ENCODE measurements around the gene GREB1. TPM values are rescaled to one million over a fixed set of nuclear protein-coding genes. Genes with fewer than 3 reads are reported as not detected.
A peak's percentile ranks its signal among the peaks of the same experiment; 100 is the strongest.

GREB1 gene
- total and polyA plus RNA-seq, 9 donors, result 104 to 723 (median 232) TPM

DNA sequence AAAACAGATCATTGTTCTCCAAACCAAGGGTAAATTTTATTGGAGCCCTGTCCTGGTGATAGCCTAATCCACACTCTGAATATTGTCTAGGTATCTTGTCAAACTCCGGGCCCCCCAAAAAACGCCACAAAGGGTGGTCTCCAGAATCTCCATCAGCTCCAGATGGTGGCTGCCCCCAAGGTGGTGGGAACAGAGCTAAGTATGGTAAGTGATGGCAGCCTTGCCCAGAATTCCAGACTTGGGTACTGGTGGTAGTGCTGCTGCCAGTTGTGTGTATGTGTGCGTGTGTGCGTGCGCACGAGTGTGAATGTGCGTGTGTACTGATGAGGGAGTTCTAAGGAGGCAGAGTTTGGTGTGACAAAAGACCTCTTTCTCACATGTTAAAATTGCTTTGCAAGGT, 51.2 kb downstream of the GREB1 start:
- H3K27me3 ChIP-seq, result no peaks in the 10 kb centered on the region
- no peaks in the 10 kb centered on the region for H3K9me3 ChIP-seq
- H3K4me3 ChIP-seq, result no peak overlapping the region
- H3K27ac ChIP-seq, result peak overlapping the region in 1 of 2 donors; percentile 23
- 84 to 91% (median 88%) methylated on average over 7 of the region's 7 CpGs for WGBS, 3 donors
- H3K4me1 ChIP-seq (ENCODE audit: insufficient read depth), result peaks cover 17% of the 10 kb centered on the region
- intact Hi-C loops (cut with DNase I), result loop anchor here in 1 of 4 donors (2.0 to 10.0 kb wide), 2 partner anchors 106 to 350 kb away; no protein-coding TSS in a partner anchor
- H3K36me3 ChIP-seq, result no peaks in the 10 kb centered on the region
- peak in 2 of 5 donors; percentile 36 to 47 for DNase-seq
- TF ChIP-seq POLR2A (IDR thresholded peaks at IDR 0.05) (no peak), EP300 (IDR thresholded peaks at IDR 0.05) (no peak), CTCF (IDR thresholded peaks at IDR 0.05) (no peak)

GRCh38 chr2:11588228-11589110, 54.6 kb downstream of the GREB1 start:
- Histone ChIP-seq H3K4me3 (no peak overlapping the region), H3K36me3 (no peaks in the 10 kb centered on the region), H3K4me1 (ENCODE audit: insufficient read depth) (peaks cover 2% of the 10 kb centered on the region), H3K9me3 (no peaks in the 10 kb centered on the region), H3K27me3 (no peaks in the 10 kb centered on the region), H3K27ac (no peak overlapping the region)
- DNase-seq, result peak in 2 of 5 donors; percentile 50 to 61
- intact Hi-C loops (cut with DNase I), result loop anchor here in 1 of 4 donors (10.0 kb wide), 1 partner anchor 354 kb away; no protein-coding TSS in a partner anchor
- WGBS, 3 donors, result 81 to 86% (median 82%) methylated on average over 21 of the region's 21 CpGs
- no peak for TF ChIP-seq CTCF (IDR thresholded peaks at IDR 0.05)
- no peak for TF ChIP-seq POLR2A (IDR thresholded peaks at IDR 0.05)
- TF ChIP-seq EP300 (IDR thresholded peaks at IDR 0.05), result no peak

- no peaks in the 10 kb centered on the region for H3K27me3 ChIP-seq
- DNase-seq, result peak in 2 of 5 donors; percentile 32 to 40
- no peaks in the 10 kb centered on the region for H3K4me1 ChIP-seq (ENCODE audit: insufficient read depth)
- intact Hi-C loops (cut with DNase I), result loop anchor here in 1 of 4 donors (10.0 kb wide), 1 partner anchor 355 kb away; no protein-coding TSS in a partner anchor
- no peaks in the 10 kb centered on the region for H3K36me3 ChIP-seq
- TF ChIP-seq CTCF (IDR thresholded peaks at IDR 0.05) (no peak), POLR2A (IDR thresholded peaks at IDR 0.05) (no peak), EP300 (IDR thresholded peaks at IDR 0.05) (no peak)
- H3K4me3 ChIP-seq, result no peak overlapping the region
- H3K27ac ChIP-seq, result no peak overlapping the region
- no peaks in the 10 kb centered on the region for H3K9me3 ChIP-seq
- 86 to 88% (median 88%) methylated on average over 12 of the region's 12 CpGs for WGBS, 3 donors
These were observed 55.6 kb downstream of the GREB1 start for GRCh38 chr2:11589316-11589940.

DNA sequence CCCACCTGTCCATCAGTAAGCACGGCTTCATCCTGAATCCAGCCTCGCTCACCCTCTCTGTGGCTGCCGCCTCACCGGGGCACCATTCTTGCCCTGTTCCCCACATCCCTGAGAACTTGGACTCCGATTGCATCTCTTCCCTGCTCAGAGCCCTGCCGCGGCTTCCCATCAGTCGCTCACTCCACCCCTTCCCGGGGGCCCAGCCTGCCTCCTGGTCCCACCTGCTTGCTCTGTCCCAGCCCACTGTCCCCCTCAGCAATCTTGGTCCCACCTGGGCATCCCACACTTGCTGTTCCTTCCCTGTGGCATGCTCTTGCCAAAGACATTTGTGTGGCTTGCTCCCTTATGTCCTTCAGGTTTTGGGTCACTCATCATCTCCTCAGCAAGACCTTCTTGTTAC, 56.3 kb downstream of the GREB1 start:
- H3K27me3 ChIP-seq, result no peaks in the 10 kb centered on the region

More for the DNA sequence above, 56.3 kb downstream of the GREB1 start:
- 89 to 94% (median 91%) methylated on average over 9 of the region's 9 CpGs for WGBS, 3 donors
- Histone ChIP-seq H3K27ac (no peak overlapping the region), H3K36me3 (no peaks in the 10 kb centered on the region), H3K4me3 (no peak overlapping the region), H3K9me3 (no peaks in the 10 kb centered on the region), H3K4me1 (ENCODE audit: insufficient read depth) (no peaks in the 10 kb centered on the region)
- TF ChIP-seq POLR2A (IDR thresholded peaks at IDR 0.05), result no peak
- TF ChIP-seq EP300 (IDR thresholded peaks at IDR 0.05), result no peak
- no peak for TF ChIP-seq CTCF (IDR thresholded peaks at IDR 0.05)
- intact Hi-C loops (cut with DNase I), result loop anchor here in 1 of 4 donors (10.0 kb wide), 2 partner anchors 185 to 425 kb away; no protein-coding TSS in a partner anchor
- DNase-seq, result peak in 2 of 5 donors; percentile 32 to 42

Measured in ovary (tissue), 9 donors.